HepG2 (cell line): Measurements from ENCODE around the gene FAM131A. TPM values are rescaled to one million over a fixed set of nuclear protein-coding genes. Genes with fewer than 3 reads are reported as not detected.

Experiments used
- ATAC-seq: fragments of 200-7000 bp; cut with Tn5 transposase; 3 replicates; pipeline ENCODE4 v1.9.1; 2020; ENCODE audit warnings: mild to moderate bottlenecking, moderate library complexity
- BruUV-seq: library from RNA; stranded (reverse); fragments of 400-500 nt; replicated peaks from 2 replicates; lab custom pipeline; 2021; lab: Mats Ljungman, UMichigan
- CTCF ChIA-PET: fragments of 300-600 bp; formaldehyde crosslinking; extraction: SDS; loops from one replicate; lab custom pipeline; 2021; ENCODE audit warnings: low total read pairs, inconsistent platforms, low intra/inter-chr PET ratio; lab: Yijun Ruan, JAX
- POLR2A ChIA-PET: fragments of 350-600 bp; sonication (Branson Sonifier 250); formaldehyde crosslinking; loops from one replicate; lab custom pipeline; 2020; ENCODE audit warnings: antibody characterized with exemption, inconsistent platforms; lab: Yijun Ruan, JAX
- DNase-seq: peaks from one replicate; pipeline ENCODE4 v3.0.0-alpha.2; 2015; ENCODE audit warnings: low spot score
- FAIRE-seq: peaks from 3 replicates; lab custom pipeline; 2011; peaks lifted over from hg19 to GRCh38; lab: Jason Lieb, UNC
- H2AFZ ChIP-seq: one replicate; pipeline ENCODE4 v1.6.1; 2011; ENCODE audit warnings: low read length, inconsistent platforms
- H3K27ac ChIP-seq: fragments of 300-600 bp; 3 replicates; pipeline ENCODE4 v1.8.0; 2011; ENCODE audit warnings: mixed run types, mild to moderate bottlenecking, mixed read lengths, low read length, inconsistent platforms; ENCODE audit not compliant: insufficient read depth; ENCODE audit errors: extremely low read length
- H3K27me3 ChIP-seq, 2 experiments: fragments of 200-600 bp in 1 of 2; 2 replicates in 1 of 2; 3 replicates in 1 of 2; pipeline versions ENCODE4 v1.6.0 to v1.8.0; 2011; ENCODE audit warnings: low read length in 2 of 2, mild to moderate bottlenecking in 2 of 2, moderate library complexity in 2 of 2, inconsistent platforms in 1 of 2; ENCODE audit not compliant: insufficient read depth in 2 of 2, control insufficient read depth in 1 of 2
- H3K36me3 ChIP-seq, 2 experiments: fragments of 200-600 bp in 1 of 2; replicated peaks in 1 of 2; 2 replicates in 1 of 2; 3 replicates in 1 of 2; pipeline versions ENCODE4 v1.5.1 to v1.8.0; 2011; ENCODE audit warnings: low read length in 2 of 2, inconsistent platforms in 1 of 2; ENCODE audit not compliant: insufficient read depth in 2 of 2, control insufficient read depth in 1 of 2
- H3K4me1 ChIP-seq: 2 replicates; pipeline ENCODE4 v1.5.1; 2012; ENCODE audit warnings: low read length, inconsistent platforms; ENCODE audit not compliant: insufficient read depth
- H3K4me2 ChIP-seq: 2 replicates; pipeline ENCODE4 v1.6.0; 2011; ENCODE audit warnings: low read depth, low read length, inconsistent platforms
- H3K4me3 ChIP-seq, 3 experiments: fragments of 200-600 bp in 1 of 3; sonication (generic), shearing (Covaris generic) in 1 of 3; replicated peaks in 1 of 3; 2 replicates each; pipeline ENCODE4 v1.5.1; 2011 to 2016; ENCODE audit warnings: low read length in 3 of 3, inconsistent platforms in 2 of 3, low read depth in 2 of 3, mild to moderate bottlenecking in 2 of 3, control low read depth in 1 of 3, mixed read lengths in 1 of 3; ENCODE audit not compliant: insufficient read depth in 1 of 3
- H3K79me2 ChIP-seq: one replicate; pipeline ENCODE4 v1.6.1; 2011; ENCODE audit warnings: low read length, inconsistent platforms; ENCODE audit not compliant: insufficient read depth
- H3K9ac ChIP-seq: 2 replicates; pipeline ENCODE4 v1.6.0; 2011; ENCODE audit warnings: mild to moderate bottlenecking, low read depth, low read length, inconsistent platforms; ENCODE audit not compliant: insufficient read depth
- H3K9me3 ChIP-seq: 2 replicates; pipeline ENCODE4 v1.5.1; 2012; ENCODE audit warnings: mild to moderate bottlenecking, low read length
- H4K20me1 ChIP-seq: 2 replicates; pipeline ENCODE4 v1.6.0; 2011; ENCODE audit warnings: inconsistent platforms, mild to moderate bottlenecking, low read length, moderate library complexity; ENCODE audit not compliant: insufficient read depth
- AGO1 ChIP-seq: fragments of 200-400 bp; formaldehyde crosslinking; IDR thresholded peaks from 2 replicates; pipeline ENCODE4 v1.6.1; 2017; ENCODE audit warnings: mild to moderate bottlenecking, low read depth, low read length, moderate library complexity; ENCODE audit not compliant: poor library complexity, severe bottlenecking
- ATAD3A ChIP-seq: sonication (generic); formaldehyde crosslinking; IDR thresholded peaks from 2 replicates; pipeline ENCODE4 v1.4.0; 2020; ENCODE audit warnings: missing genetic modification reagents
- ATF7-NPFF ChIP-seq: sonication (generic); formaldehyde crosslinking; IDR thresholded peaks from 2 replicates; pipeline ENCODE4 v1.8.1; 2023; ENCODE audit warnings: mild to moderate bottlenecking, low read depth, missing genetic modification reagents, moderate library complexity
- HINFP ChIP-seq: sonication (generic); formaldehyde crosslinking; IDR thresholded peaks from 2 replicates; pipeline ENCODE4 v1.4.0; 2020; ENCODE audit warnings: low read depth, mild to moderate bottlenecking, missing genetic modification reagents
- ISL2 ChIP-seq: sonication (generic); formaldehyde crosslinking; IDR thresholded peaks from 2 replicates; pipeline ENCODE4 v1.5.0; 2020; ENCODE audit warnings: missing genetic modification reagents
- KDM2A ChIP-seq: sonication (generic); formaldehyde crosslinking; IDR thresholded peaks from 2 replicates; pipeline ENCODE4 v1.4.0; 2020; ENCODE audit warnings: low read depth, missing genetic modification reagents, borderline replicate concordance
- MED1 ChIP-seq: sonication (generic); formaldehyde crosslinking; IDR thresholded peaks from 2 replicates; pipeline ENCODE4 v1.4.0; 2020; ENCODE audit warnings: missing genetic modification reagents
- MEIS1 ChIP-seq: sonication (generic); formaldehyde crosslinking; IDR thresholded peaks from 2 replicates; pipeline ENCODE4 v1.9.0; 2021; ENCODE audit warnings: mild to moderate bottlenecking, missing genetic modification reagents, moderate library complexity, borderline replicate concordance
- RAD51 ChIP-seq: fragments of 450-650 bp; IDR thresholded peaks from 2 replicates; pipeline ENCODE4 v1.6.1; 2016; ENCODE audit warnings: borderline replicate concordance
- TFAP4 ChIP-seq: sonication (generic); IDR thresholded peaks from 2 replicates; pipeline ENCODE4 v1.6.1; 2016; ENCODE audit warnings: low read depth, borderline replicate concordance
- YEATS2 ChIP-seq: sonication (generic); formaldehyde crosslinking; IDR thresholded peaks from 2 replicates; pipeline ENCODE4 v1.4.0; 2020; ENCODE audit warnings: missing genetic modification reagents, borderline replicate concordance
- ZBED4 ChIP-seq: sonication (generic); formaldehyde crosslinking; IDR thresholded peaks from 2 replicates; pipeline ENCODE4 v1.4.0; 2020; ENCODE audit warnings: missing genetic modification reagents, borderline replicate concordance
- ZBTB44 ChIP-seq: sonication (generic); formaldehyde crosslinking; IDR thresholded peaks from 2 replicates; pipeline ENCODE4 v1.4.0; 2020; ENCODE audit warnings: missing genetic modification reagents
- ZNF207 ChIP-seq: fragments of 450-650 bp; IDR thresholded peaks from 2 replicates; pipeline ENCODE4 v1.6.1; 2016; ENCODE audit warnings: antibody characterized with exemption, borderline replicate concordance
- ZNF431 ChIP-seq: sonication (generic); formaldehyde crosslinking; IDR thresholded peaks from 2 replicates; pipeline ENCODE4 v1.9.0; 2022; ENCODE audit warnings: missing genetic modification reagents, low read depth, mild to moderate bottlenecking, borderline replicate concordance
- ZSCAN25 ChIP-seq: sonication (generic); formaldehyde crosslinking; IDR thresholded peaks from 2 replicates; pipeline ENCODE4 v1.8.0; 2022; ENCODE audit warnings: mild to moderate bottlenecking, missing genetic modification reagents
- ZSCAN31 ChIP-seq: sonication (generic); formaldehyde crosslinking; IDR thresholded peaks from 2 replicates; pipeline ENCODE4 v1.5.0; 2020; ENCODE audit warnings: low read depth, mild to moderate bottlenecking, missing genetic modification reagents
- WGBS: methylation state at CpG from one replicate; pipeline ENCODE4 v1.1.6; 2017; ENCODE audit warnings: low lambda C conversion rate; 5-methylcytosine and 5-hydroxymethylcytosine counted together
- in situ Hi-C: cut with HindIII; loops from 2 replicates; pipeline ENCODE4 v1.10.0; 2017; ENCODE audit warnings: low pct_unique_long_range_greater_than_20kb; ENCODE audit not compliant: extremely low pct_ligation_motif_present
- intact Hi-C: fragments of 100-400 bp; cut with micrococcal nuclease; formaldehyde crosslinking; loops from one replicate; pipeline ENCODE4 v1.10.0; 2022; ENCODE audit not compliant: unreplicated experiment
- polyA plus RNA-seq, 8 experiments: library from polyadenylated mRNA; depleted of rRNA in 3 of 8; stranded (reverse) in 7 of 8; unstranded in 1 of 8; fragments of >200 nt; fragmentation: Illumina TruSeq in 4 of 8; extraction: Trizol in 4 of 8; gene quantifications; 2 replicates each; pipeline versions ENCODE4 v1.2.1 to v1.2.3, GENCODE V29; 2011 to 2016; ENCODE audit warnings: low read depth in 4 of 8, missing spikeins in 1 of 8, mixed read lengths in 1 of 8; ENCODE audit not compliant: insufficient read depth in 1 of 8
- total RNA-seq, 5 experiments: library from RNA; depleted of rRNA; stranded (reverse); fragments of >200 nt; fragmentation: Illumina TruSeq; extraction: Trizol; gene quantifications; 2 replicates each; pipeline ENCODE4 v1.2.3, GENCODE V29; 2016; ENCODE audit warnings: low read depth in 1 of 5

Gene FAM131A
- total and polyA plus RNA-seq, 2 of the 13 experiments (the other 11 are each of a cell fraction or from before 2014, with no cell fraction given), result 9.2 to 9.3 TPM

GRCh38 chr3:184380185-184380626 lies 42.8 kb downstream of the FAM131A start:
- peak overlapping the region; percentile 80 for H3K4me2 ChIP-seq
- H3K4me1 ChIP-seq, result peaks cover 27% of the 10 kb centered on the region
- H2AFZ ChIP-seq, result no peak overlapping the region
- peak overlapping the region; percentile 59 to 79 (median 71); a peak in 4 of 6 replicates for H3K4me3 ChIP-seq
- no peak overlapping the region for H3K27ac ChIP-seq
- H3K79me2 ChIP-seq, result peaks cover 25% of the 10 kb centered on the region
- POLR2A ChIA-PET, result interaction anchor here (1.0 to 2.2 kb wide), 4 partner anchors 9 to 33 kb away, joined by 4 to 14 read pairs (median 5); partner anchors contain the start of genes CLCN2 and POLR2H
- H3K9ac ChIP-seq, result peak overlapping the region; percentile 58
- peak; percentile 21 for DNase-seq
- no peaks in the 10 kb centered on the region; a peak in 1 of 5 replicates for H3K27me3 ChIP-seq
- peaks cover 9 to 29% of the 10 kb centered on the region in 2 experiments; a peak in 4 of 5 replicates for H3K36me3 ChIP-seq
- in situ Hi-C loops (no loop called here), intact Hi-C loops (no loop called here)
- CTCF ChIA-PET, result no interaction called here
- no peak for ATAC-seq
- no TSS peak for BruUV-seq
- WGBS, result no CpG with 5 or more reads among the region's 62 CpGs
- no peaks in the 10 kb centered on the region for H3K9me3 ChIP-seq
- H4K20me1 ChIP-seq, result 0 out of 2 replicates have a peak, but pooled peaks cover 3% of the 10 kb centered on the region
- FAIRE-seq, result no peak
- no peak for TF ChIP-seq ZNF207
- 0 out of 2 replicates have a peak, but pooled peaks have one; percentile 23 for TF ChIP-seq ZSCAN25 (CRISPR knock-in tag)
- peak; percentile 73; the same call in 1 of the 2 replicates for TF ChIP-seq TFAP4
- TF ChIP-seq MEIS1 (CRISPR knock-in tag), result no peak
- TF ChIP-seq ATF7-NPFF (CRISPR knock-in tag), result peak; percentile 52; the same call in 1 of the 2 replicates
- TF ChIP-seq HINFP (CRISPR knock-in tag), result no peak
- TF ChIP-seq AGO1, result peak; percentile 50
- no peak for TF ChIP-seq ZBTB44 (CRISPR knock-in tag)
- no peak for TF ChIP-seq RAD51
- TF ChIP-seq YEATS2, result no peak
- TF ChIP-seq ISL2 (CRISPR knock-in tag), result no peak
- 0 out of 2 replicates have a peak, but pooled peaks have one; percentile 8 for TF ChIP-seq KDM2A (CRISPR knock-in tag)
- no peak for TF ChIP-seq ATAD3A (CRISPR knock-in tag)
- no peak for TF ChIP-seq ZSCAN31 (CRISPR knock-in tag)
- TF ChIP-seq ZNF431 (CRISPR knock-in tag), result no peak
- no peak for TF ChIP-seq MED1 (CRISPR knock-in tag)
- no peak for TF ChIP-seq ZBED4 (CRISPR knock-in tag)
